Measurements from ENCODE around the gene SIVA1. TPM values are rescaled to one million over a fixed set of nuclear protein-coding genes. Genes with fewer than 3 reads are reported as not detected.

Gene SIVA1
- polyA plus RNA-seq, 1 of the 3 experiments (the other 2 are of a cell fraction) = 137 TPM

DNA sequence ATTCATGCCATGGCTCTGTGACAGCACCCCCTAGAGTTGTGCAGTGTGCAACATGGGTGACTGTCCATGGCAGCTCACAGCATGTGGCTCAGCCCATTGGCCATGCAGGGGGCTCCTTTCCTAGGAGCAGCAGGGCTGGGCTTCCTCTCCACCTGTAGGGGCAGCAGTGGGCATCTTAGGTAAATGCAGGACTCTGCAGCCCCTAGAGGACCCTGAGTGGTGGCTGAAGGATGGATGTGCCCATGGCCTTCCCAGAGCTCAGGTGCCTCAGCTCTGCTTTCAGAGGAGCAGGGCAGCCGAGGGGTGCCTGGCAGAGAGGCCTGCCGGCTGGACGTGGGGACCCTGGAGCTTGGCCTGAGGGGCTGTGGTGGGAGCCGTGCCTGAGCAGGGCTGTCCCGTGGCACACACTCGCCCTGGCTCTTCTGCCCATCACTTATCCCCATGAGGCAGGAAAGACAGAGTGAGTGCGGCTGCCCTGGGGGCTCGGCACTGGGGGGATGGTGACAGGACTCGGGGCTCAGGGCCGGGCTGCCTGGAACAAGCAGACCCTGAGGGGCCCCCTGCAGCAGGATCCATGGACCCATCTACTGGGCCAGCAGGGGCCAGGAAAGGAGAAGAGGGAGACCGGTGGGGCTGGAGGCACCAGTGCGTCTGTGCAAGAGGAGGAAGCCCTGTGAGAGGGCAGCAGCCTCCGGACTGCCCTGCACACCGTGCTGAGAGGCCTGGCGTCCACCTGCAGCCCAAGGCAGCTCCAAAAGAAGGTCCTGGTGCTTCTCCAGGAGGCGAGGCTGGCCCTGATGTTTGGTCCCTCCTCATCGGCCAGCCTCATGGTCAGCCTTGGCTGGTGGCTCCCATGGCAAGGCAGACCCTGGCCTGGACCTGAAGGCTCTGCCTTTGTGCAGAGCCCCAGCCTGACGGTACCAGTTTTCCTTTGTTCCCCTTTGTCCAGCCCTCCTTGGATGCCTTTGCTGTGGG is 21.3 kb upstream of the SIVA1 start:
- Histone ChIP-seq H3K27ac (ENCODE audit: low read depth in 2 of 2, low read length in 1 of 2) (no peak overlapping the region), H2AFZ (ENCODE audit: low read depth) (no peak overlapping the region), H3K9me3 (no peaks in the 10 kb centered on the region), H3K27me3 (ENCODE audit: insufficient read depth) (no peaks in the 10 kb centered on the region), H3K4me2 (no peak overlapping the region), H3K9me2 (no peaks in the 10 kb centered on the region), H3K4me3 (ENCODE audit: low read depth in 2 of 2, low read length in 1 of 2) (no peak overlapping the region), H3K9ac (no peak overlapping the region), H3F3A (replicated peaks; ENCODE audit: insufficient read depth) (no peaks in the 10 kb centered on the region), H3K79me2 (ENCODE audit: insufficient read depth) (no peaks in the 10 kb centered on the region), H3K36me3 (replicated peaks in 1 of 2; ENCODE audit: control insufficient read depth in 1 of 2, insufficient read depth in 2 of 2, low read length in 1 of 2) (no peaks in the 10 kb centered on the region), H4K20me1 (ENCODE audit: insufficient read depth) (no peaks in the 10 kb centered on the region), H3K4me1 (ENCODE audit: control insufficient read depth in 1 of 2, insufficient read depth in 2 of 2, low read depth in 1 of 2, low read length in 1 of 2) (peaks cover 0 to 9% of the 10 kb centered on the region in 2 experiments; a peak in 1 of 4 replicates)
- ChIA-PET CTCF (interaction anchor here (1.0 to 4.4 kb wide), 7 partner anchors 7 to 95 kb away, joined by 3 to 21 read pairs (median 5); partner anchors contain the start of genes ADSS1 and SIVA1), POLR2A (interaction anchor here (1.0 kb wide), 1 partner anchor 21 kb away, joined by 3 read pairs; the partner anchor contains the start of gene SIVA1)
- peak; percentile 75 for DNase-seq
- WGBS (ENCODE audit: low lambda C conversion rate) = 94% methylated on average over 11 of the region's 18 CpGs
- TF ChIP-seq NFIC (IDR thresholded peaks at IDR 0.05; ENCODE audit: borderline replicate concordance) = no peak
- TF ChIP-seq, protein P1, sequence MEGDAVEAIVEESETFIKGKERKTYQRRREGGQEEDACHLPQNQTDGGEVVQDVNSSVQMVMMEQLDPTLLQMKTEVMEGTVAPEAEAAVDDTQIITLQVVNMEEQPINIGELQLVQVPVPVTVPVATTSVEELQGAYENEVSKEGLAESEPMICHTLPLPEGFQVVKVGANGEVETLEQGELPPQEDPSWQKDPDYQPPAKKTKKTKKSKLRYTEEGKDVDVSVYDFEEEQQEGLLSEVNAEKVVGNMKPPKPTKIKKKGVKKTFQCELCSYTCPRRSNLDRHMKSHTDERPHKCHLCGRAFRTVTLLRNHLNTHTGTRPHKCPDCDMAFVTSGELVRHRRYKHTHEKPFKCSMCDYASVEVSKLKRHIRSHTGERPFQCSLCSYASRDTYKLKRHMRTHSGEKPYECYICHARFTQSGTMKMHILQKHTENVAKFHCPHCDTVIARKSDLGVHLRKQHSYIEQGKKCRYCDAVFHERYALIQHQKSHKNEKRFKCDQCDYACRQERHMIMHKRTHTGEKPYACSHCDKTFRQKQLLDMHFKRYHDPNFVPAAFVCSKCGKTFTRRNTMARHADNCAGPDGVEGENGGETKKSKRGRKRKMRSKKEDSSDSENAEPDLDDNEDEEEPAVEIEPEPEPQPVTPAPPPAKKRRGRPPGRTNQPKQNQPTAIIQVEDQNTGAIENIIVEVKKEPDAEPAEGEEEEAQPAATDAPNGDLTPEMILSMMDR (IDR thresholded peaks at IDR 0.05) = peak; percentile 46

DNA sequence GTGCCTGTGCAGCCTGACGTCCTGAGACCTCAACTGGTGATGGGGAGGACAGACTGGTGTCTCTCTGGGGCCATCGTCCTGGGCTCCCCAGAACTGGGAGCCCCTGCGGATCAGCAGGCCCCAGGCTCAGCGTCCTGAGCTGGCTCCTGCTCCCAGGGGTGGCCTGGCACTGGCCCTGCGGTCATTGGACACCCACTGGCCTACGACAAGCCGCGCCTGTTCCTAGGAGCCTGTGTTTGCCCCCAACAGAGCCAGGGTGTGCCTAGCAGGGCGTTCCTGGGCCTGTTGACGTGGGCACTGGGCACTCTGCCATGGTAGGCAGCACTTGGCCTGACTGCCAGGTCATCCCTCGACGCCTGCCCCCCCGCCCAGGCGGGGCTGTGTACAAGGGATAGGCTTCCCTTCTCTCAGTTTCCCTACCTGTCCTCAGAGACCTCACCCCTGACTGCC is 20.6 kb upstream of the SIVA1 start:
- TF ChIP-seq, protein P2, sequence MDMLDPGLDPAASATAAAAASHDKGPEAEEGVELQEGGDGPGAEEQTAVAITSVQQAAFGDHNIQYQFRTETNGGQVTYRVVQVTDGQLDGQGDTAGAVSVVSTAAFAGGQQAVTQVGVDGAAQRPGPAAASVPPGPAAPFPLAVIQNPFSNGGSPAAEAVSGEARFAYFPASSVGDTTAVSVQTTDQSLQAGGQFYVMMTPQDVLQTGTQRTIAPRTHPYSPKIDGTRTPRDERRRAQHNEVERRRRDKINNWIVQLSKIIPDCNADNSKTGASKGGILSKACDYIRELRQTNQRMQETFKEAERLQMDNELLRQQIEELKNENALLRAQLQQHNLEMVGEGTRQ (IDR thresholded peaks at IDR 0.05; ENCODE audit: borderline replicate concordance, low read depth, low read length) = no peak
- TF ChIP-seq MEF2A (IDR thresholded peaks at IDR 0.05; ENCODE audit: borderline replicate concordance, low read depth) (no peak), TCF12 (IDR thresholded peaks at IDR 0.05) (no peak), NFIC (IDR thresholded peaks at IDR 0.05; ENCODE audit: borderline replicate concordance) (no peak), RCOR1 (IDR thresholded peaks at IDR 0.05; ENCODE audit: low read length) (no peak), TAF1 (IDR thresholded peaks at IDR 0.05; ENCODE audit: borderline replicate concordance, low read depth, low read length) (no peak), MXI1 (IDR thresholded peaks at IDR 0.05; ENCODE audit: low read depth, low read length) (no peak), POLR2AphosphoS5 (IDR thresholded peaks at IDR 0.05; ENCODE audit: low read depth, low read length) (no peak), SMC3 (IDR thresholded peaks at IDR 0.05; ENCODE audit: low read depth, low read length) (no peak), GATA2 (CRISPR knock-in tag; IDR thresholded peaks at IDR 0.05) (no peak), RAD21 (IDR thresholded peaks at IDR 0.05; ENCODE audit: low read length) (no peak), FOXM1 (IDR thresholded peaks at IDR 0.05; ENCODE audit: low read depth) (no peak)
- TF ChIP-seq, protein P3, sequence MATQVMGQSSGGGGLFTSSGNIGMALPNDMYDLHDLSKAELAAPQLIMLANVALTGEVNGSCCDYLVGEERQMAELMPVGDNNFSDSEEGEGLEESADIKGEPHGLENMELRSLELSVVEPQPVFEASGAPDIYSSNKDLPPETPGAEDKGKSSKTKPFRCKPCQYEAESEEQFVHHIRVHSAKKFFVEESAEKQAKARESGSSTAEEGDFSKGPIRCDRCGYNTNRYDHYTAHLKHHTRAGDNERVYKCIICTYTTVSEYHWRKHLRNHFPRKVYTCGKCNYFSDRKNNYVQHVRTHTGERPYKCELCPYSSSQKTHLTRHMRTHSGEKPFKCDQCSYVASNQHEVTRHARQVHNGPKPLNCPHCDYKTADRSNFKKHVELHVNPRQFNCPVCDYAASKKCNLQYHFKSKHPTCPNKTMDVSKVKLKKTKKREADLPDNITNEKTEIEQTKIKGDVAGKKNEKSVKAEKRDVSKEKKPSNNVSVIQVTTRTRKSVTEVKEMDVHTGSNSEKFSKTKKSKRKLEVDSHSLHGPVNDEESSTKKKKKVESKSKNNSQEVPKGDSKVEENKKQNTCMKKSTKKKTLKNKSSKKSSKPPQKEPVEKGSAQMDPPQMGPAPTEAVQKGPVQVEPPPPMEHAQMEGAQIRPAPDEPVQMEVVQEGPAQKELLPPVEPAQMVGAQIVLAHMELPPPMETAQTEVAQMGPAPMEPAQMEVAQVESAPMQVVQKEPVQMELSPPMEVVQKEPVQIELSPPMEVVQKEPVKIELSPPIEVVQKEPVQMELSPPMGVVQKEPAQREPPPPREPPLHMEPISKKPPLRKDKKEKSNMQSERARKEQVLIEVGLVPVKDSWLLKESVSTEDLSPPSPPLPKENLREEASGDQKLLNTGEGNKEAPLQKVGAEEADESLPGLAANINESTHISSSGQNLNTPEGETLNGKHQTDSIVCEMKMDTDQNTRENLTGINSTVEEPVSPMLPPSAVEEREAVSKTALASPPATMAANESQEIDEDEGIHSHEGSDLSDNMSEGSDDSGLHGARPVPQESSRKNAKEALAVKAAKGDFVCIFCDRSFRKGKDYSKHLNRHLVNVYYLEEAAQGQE (IDR thresholded peaks at IDR 0.05; ENCODE audit: low read depth, low read length) = no peak
- TF ChIP-seq, protein P4, sequence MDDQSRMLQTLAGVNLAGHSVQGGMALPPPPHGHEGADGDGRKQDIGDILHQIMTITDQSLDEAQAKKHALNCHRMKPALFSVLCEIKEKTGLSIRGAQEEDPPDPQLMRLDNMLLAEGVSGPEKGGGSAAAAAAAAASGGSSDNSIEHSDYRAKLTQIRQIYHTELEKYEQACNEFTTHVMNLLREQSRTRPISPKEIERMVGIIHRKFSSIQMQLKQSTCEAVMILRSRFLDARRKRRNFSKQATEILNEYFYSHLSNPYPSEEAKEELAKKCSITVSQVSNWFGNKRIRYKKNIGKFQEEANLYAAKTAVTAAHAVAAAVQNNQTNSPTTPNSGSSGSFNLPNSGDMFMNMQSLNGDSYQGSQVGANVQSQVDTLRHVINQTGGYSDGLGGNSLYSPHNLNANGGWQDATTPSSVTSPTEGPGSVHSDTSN (IDR thresholded peaks at IDR 0.05) = no peak
- TF ChIP-seq, protein P5, sequence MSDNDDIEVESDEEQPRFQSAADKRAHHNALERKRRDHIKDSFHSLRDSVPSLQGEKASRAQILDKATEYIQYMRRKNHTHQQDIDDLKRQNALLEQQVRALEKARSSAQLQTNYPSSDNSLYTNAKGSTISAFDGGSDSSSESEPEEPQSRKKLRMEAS (IDR thresholded peaks at IDR 0.05; ENCODE audit: low read depth) = no peak
- Histone ChIP-seq H3K36me3 (replicated peaks in 1 of 2; ENCODE audit: control insufficient read depth in 1 of 2, insufficient read depth in 2 of 2, low read length in 1 of 2) (no peaks in the 10 kb centered on the region), H3F3A (replicated peaks; ENCODE audit: insufficient read depth) (no peaks in the 10 kb centered on the region), H3K4me1 (ENCODE audit: control insufficient read depth in 1 of 2, insufficient read depth in 2 of 2, low read depth in 1 of 2, low read length in 1 of 2) (peaks cover 0 to 6% of the 10 kb centered on the region in 2 experiments; a peak in 1 of 4 replicates), H2AFZ (ENCODE audit: low read depth) (no peak overlapping the region), H3K4me2 (no peak overlapping the region), H3K79me2 (ENCODE audit: insufficient read depth) (no peaks in the 10 kb centered on the region), H4K20me1 (ENCODE audit: insufficient read depth) (no peaks in the 10 kb centered on the region), H3K9ac (no peak overlapping the region), H3K4me3 (ENCODE audit: low read depth in 2 of 2, low read length in 1 of 2) (no peak overlapping the region), H3K9me2 (no peaks in the 10 kb centered on the region), H3K27ac (ENCODE audit: low read depth in 2 of 2, low read length in 1 of 2) (no peak overlapping the region), H3K9me3 (no peaks in the 10 kb centered on the region), H3K27me3 (ENCODE audit: insufficient read depth) (no peaks in the 10 kb centered on the region)
- POLR2A ChIA-PET = no interaction called here
- 60% methylated on average over 6 of the region's 14 CpGs for WGBS (ENCODE audit: low lambda C conversion rate)
- CTCF ChIA-PET = interaction anchor here (1.1 to 4.4 kb wide), 3 partner anchors 8 to 20 kb away, joined by 5 to 21 read pairs (median 5); partner anchors contain the start of genes ADSS1 and SIVA1
- no peak for DNase-seq
